H1 (cell line): Measurements from ENCODE around the gene MIF. TPM values are rescaled to one million over a fixed set of nuclear protein-coding genes. Genes with fewer than 3 reads are reported as not detected.
A peak's percentile ranks its signal among the peaks of the same experiment; 100 is the strongest.

Experiments
- CTCF ChIA-PET: fragments of 300-600 bp; sonication (Branson Sonifier 250); formaldehyde crosslinking; loops from one replicate; lab custom pipeline; 2021; ENCODE audit not compliant: partially characterized antibody; lab: Charles Lee
- POLR2A ChIA-PET: fragments of 300-600 bp; sonication (Branson Sonifier 250); formaldehyde crosslinking; loops from one replicate; lab custom pipeline; 2021; ENCODE audit warnings: inconsistent platforms; ENCODE audit not compliant: partially characterized antibody; lab: Charles Lee
- DNase-seq, 2 experiments: peaks; one replicate each; pipeline versions ENCODE4 v3.0.0 to v3.0.0-alpha.2; 2010 to 2022; ENCODE audit warnings: low spot score in 2 of 2, low read depth in 1 of 2, mixed read lengths in 1 of 2
- FAIRE-seq: peaks from 2 replicates; lab custom pipeline; 2011; peaks lifted over from hg19 to GRCh38; lab: Jason Lieb, UNC
- H2AFZ ChIP-seq: 2 replicates; pipeline ENCODE4 v1.8.1; 2012; ENCODE audit warnings: low read length, inconsistent platforms
- H2AK5ac ChIP-seq: 2 replicates; pipeline ENCODE4 v1.6.1; 2013; ENCODE audit warnings: low read depth, low read length
- H2BK120ac ChIP-seq: replicated peaks from 2 replicates; pipeline ENCODE3; 2013; ENCODE audit warnings: low read depth, low read length, inconsistent platforms
- H2BK12ac ChIP-seq: 2 replicates; pipeline ENCODE4 v1.6.1; 2013; ENCODE audit warnings: low read depth, low read length
- H2BK15ac ChIP-seq: 2 replicates; pipeline ENCODE4 v1.6.1; 2013; ENCODE audit warnings: low read length
- H2BK20ac ChIP-seq: 2 replicates; pipeline ENCODE4 v1.6.1; 2013; ENCODE audit warnings: low read length
- H2BK5ac ChIP-seq: 2 replicates; pipeline ENCODE4 v1.6.1; 2013; ENCODE audit warnings: low read depth, low read length
- H3K14ac ChIP-seq: 2 replicates; pipeline ENCODE4 v1.6.1; 2013; ENCODE audit warnings: inconsistent platforms; ENCODE audit not compliant: insufficient read length
- H3K18ac ChIP-seq: 2 replicates; pipeline ENCODE4 v1.6.1; 2013; ENCODE audit warnings: low read length; ENCODE audit errors: extremely low read depth
- H3K23ac ChIP-seq: 2 replicates; pipeline ENCODE4 v1.6.1; 2013; ENCODE audit warnings: inconsistent platforms; ENCODE audit not compliant: insufficient read length
- H3K23me2 ChIP-seq: 2 replicates; pipeline ENCODE4 v1.6.1; 2013; ENCODE audit warnings: low read depth, low read length
- H3K27ac ChIP-seq: 2 replicates; pipeline ENCODE4 v1.6.1; 2011; ENCODE audit warnings: low read depth, low read length, inconsistent platforms
- H3K27me3 ChIP-seq, 4 experiments: replicated peaks in 1 of 4; 1 replicate in 1 of 4; 2 replicates in 3 of 4; pipeline versions ENCODE4 v1.6.1 to v1.8.1; 2011 to 2013; ENCODE audit warnings: low read length in 3 of 4, mild to moderate bottlenecking in 3 of 4, inconsistent platforms in 2 of 4, mixed read lengths in 2 of 4, moderate library complexity in 1 of 4; ENCODE audit not compliant: control insufficient read depth in 3 of 4, insufficient read depth in 3 of 4; ENCODE audit errors: extremely low read depth in 1 of 4
- H3K36me3 ChIP-seq, 4 experiments: 2 replicates each; pipeline versions ENCODE4 v1.6.1 to v1.8.1; 2011 to 2013; ENCODE audit warnings: mild to moderate bottlenecking in 4 of 4, low read length in 3 of 4, moderate library complexity in 2 of 4, control low read depth in 1 of 4, inconsistent platforms in 1 of 4; ENCODE audit not compliant: insufficient read depth in 4 of 4, control insufficient read depth in 2 of 4
- H3K4ac ChIP-seq: replicated peaks from 2 replicates; pipeline ENCODE3; 2013; ENCODE audit warnings: low read length, low read depth, mixed read lengths, inconsistent platforms; ENCODE audit not compliant: insufficient read length
- H3K4me1 ChIP-seq, 4 experiments: replicated peaks in 1 of 4; 1 replicate in 1 of 4; 2 replicates in 3 of 4; pipeline versions ENCODE4 v1.6.1 to v1.8.1; 2011 to 2013; ENCODE audit warnings: low read length in 3 of 4, inconsistent platforms in 2 of 4, mixed read lengths in 1 of 4; ENCODE audit not compliant: insufficient read depth in 4 of 4, control insufficient read depth in 3 of 4
- H3K4me2 ChIP-seq, 2 experiments: 2 replicates each; pipeline versions ENCODE4 v1.6.1 to v1.8.1; 2011 to 2013; ENCODE audit warnings: low read depth in 2 of 2, low read length in 2 of 2, control low read depth in 1 of 2, inconsistent platforms in 1 of 2, mild to moderate bottlenecking in 1 of 2; ENCODE audit not compliant: insufficient read depth in 1 of 2
- H3K4me3 ChIP-seq, 4 experiments: fragments of 200-600, 300-600 bp in 1 of 4; sonication (generic), shearing (Covaris generic), sonication (Bioruptor Twin) in 1 of 4; 2 replicates each; pipeline versions ENCODE4 v1.5.1 to v1.8.1; 2011 to 2016; ENCODE audit warnings: low read length in 4 of 4, low read depth in 3 of 4, control low read depth in 2 of 4, inconsistent platforms in 2 of 4, mild to moderate bottlenecking in 2 of 4, mixed read lengths in 1 of 4, moderate library complexity in 1 of 4; ENCODE audit not compliant: insufficient read depth in 2 of 4; ENCODE audit errors: extremely low read depth in 1 of 4
- H3K56ac ChIP-seq: replicated peaks from 2 replicates; pipeline ENCODE3; 2013; ENCODE audit warnings: low read depth, mild to moderate bottlenecking, mixed read lengths, low read length, inconsistent platforms; ENCODE audit not compliant: insufficient read length
- H3K79me1 ChIP-seq: 2 replicates; pipeline ENCODE4 v1.6.1; 2013; ENCODE audit warnings: low read depth, low read length, control low read depth
- H3K79me2 ChIP-seq, 2 experiments: 2 replicates each; pipeline versions ENCODE4 v1.6.1 to v1.8.1; 2012 to 2013; ENCODE audit warnings: low read length in 2 of 2, mild to moderate bottlenecking in 2 of 2, inconsistent platforms in 1 of 2; ENCODE audit not compliant: insufficient read depth in 2 of 2, control insufficient read depth in 1 of 2
- H3K9ac ChIP-seq, 4 experiments: replicated peaks in 1 of 4; 1 replicate in 1 of 4; 2 replicates in 3 of 4; pipeline versions ENCODE4 v1.6.1 to v1.8.1; 2011 to 2013; ENCODE audit warnings: low read depth in 3 of 4, low read length in 3 of 4, control low read depth in 2 of 4, mild to moderate bottlenecking in 2 of 4, moderate library complexity in 2 of 4, inconsistent platforms in 1 of 4; ENCODE audit errors: extremely low read depth in 1 of 4
- H3K9me3 ChIP-seq, 2 experiments: 2 replicates each; pipeline versions ENCODE4 v1.6.1 to v1.8.1; 2012 to 2013; ENCODE audit warnings: mild to moderate bottlenecking in 2 of 2, moderate library complexity in 2 of 2, control low read depth in 1 of 2, inconsistent platforms in 1 of 2, low read depth in 1 of 2, low read length in 1 of 2, mixed read lengths in 1 of 2; ENCODE audit not compliant: insufficient read depth in 2 of 2
- H4K20me1 ChIP-seq, 2 experiments: replicated peaks in 1 of 2; 2 replicates each; pipeline versions ENCODE3 to v1.8.1; 2011 to 2013; ENCODE audit warnings: inconsistent platforms in 2 of 2, low read length in 2 of 2, mild to moderate bottlenecking in 1 of 2; ENCODE audit not compliant: insufficient read depth in 2 of 2, control insufficient read depth in 1 of 2
- H4K5ac ChIP-seq: 2 replicates; pipeline ENCODE4 v1.6.1; 2013; ENCODE audit warnings: low read length, low read depth, mixed read lengths, inconsistent platforms; ENCODE audit not compliant: insufficient read length
- H4K8ac ChIP-seq: 2 replicates; pipeline ENCODE4 v1.8.0; 2013; ENCODE audit warnings: mild to moderate bottlenecking, moderate library complexity, low read length, inconsistent platforms; ENCODE audit not compliant: insufficient read depth; ENCODE audit errors: extremely low read depth
- H4K91ac ChIP-seq: replicated peaks from 2 replicates; pipeline ENCODE3; 2013; ENCODE audit warnings: low read length, mixed read lengths, inconsistent platforms; ENCODE audit not compliant: insufficient read length
- BACH1 ChIP-seq: IDR thresholded peaks from 2 replicates; pipeline ENCODE4 v1.6.1; 2012; ENCODE audit warnings: low read length, improper control_type of control experiment
- BRCA1 ChIP-seq: IDR thresholded peaks from 2 replicates; pipeline ENCODE4 v1.6.1; 2012; ENCODE audit warnings: low read depth, low read length, improper control_type of control experiment
- E2F6 ChIP-seq: IDR thresholded peaks from 2 replicates; pipeline ENCODE4 v1.6.1; 2012; ENCODE audit warnings: inconsistent platforms
- EZH2 ChIP-seq: fragments of 200-600 bp; sonication (generic); IDR thresholded peaks from 2 replicates; pipeline ENCODE4 v1.7.1; 2012; ENCODE audit warnings: low read depth, mild to moderate bottlenecking, moderate library complexity, low read length, inconsistent platforms; ENCODE audit not compliant: severe bottlenecking
- RBBP5 ChIP-seq: IDR thresholded peaks from 2 replicates; pipeline ENCODE4 v1.7.1; 2012; ENCODE audit warnings: low read depth, mild to moderate bottlenecking, inconsistent platforms, low read length, moderate library complexity, borderline replicate concordance
- RXRA ChIP-seq: IDR thresholded peaks from 2 replicates; pipeline ENCODE4 v1.6.1; 2011; ENCODE audit warnings: low read depth, mild to moderate bottlenecking, low read length, moderate library complexity; ENCODE audit not compliant: insufficient read depth
- SIRT6 ChIP-seq: IDR thresholded peaks from one replicate; pipeline ENCODE4 v1.7.1; 2012; ENCODE audit warnings: low read length, inconsistent platforms
- SP1 ChIP-seq: IDR thresholded peaks from 2 replicates; pipeline ENCODE4 v1.6.1; 2011; ENCODE audit warnings: low read depth, low read length
- WGBS, 2 experiments: shearing (Covaris generic) in 1 of 2; methylation state at CpG; one replicate each; pipeline versions ENCODE4 v1.1.6 to v1.1.7; 2013 to 2015; ENCODE audit warnings: low lambda C conversion rate in 2 of 2, mixed read lengths in 2 of 2, inconsistent platforms in 1 of 2, low coverage in 1 of 2, missing lambda C conversion rate in 1 of 2; ENCODE audit not compliant: insufficient replicate concordance in 2 of 2, insufficient coverage in 1 of 2, insufficient read length in 1 of 2; ENCODE audit errors: extremely low coverage in 1 of 2, missing lambda C conversion rate in 1 of 2; 5-methylcytosine and 5-hydroxymethylcytosine counted together
- polyA plus RNA-seq, 7 experiments: library from polyadenylated mRNA; depleted of rRNA in 3 of 7; stranded (reverse) in 5 of 7; unstranded in 2 of 7; fragments of >200 nt in 5 of 7; fragments of 200-250 nt in 2 of 7; gene quantifications; 1 replicate in 5 of 7; 2 replicates in 1 of 7; 4 replicates in 1 of 7; pipeline versions ENCODE4 v1.2.1 to v1.2.3, GENCODE V29; 2011 to 2013; ENCODE audit warnings: missing spikeins in 2 of 7, mixed read lengths in 2 of 7
- total RNA-seq: library from RNA; stranded (reverse); fragmentation: NEBNext Ultra II Directional; extraction: Animal tissue kit (Norgen Biotek cat#: 25700); gene quantifications from 2 replicates; pipeline ENCODE4 v1.2.1, GENCODE V29; 2021

The MIF gene
- total and polyA plus RNA-seq, 2 of the 8 experiments (the other 6 are each of a cell fraction or from before 2014, with no cell fraction given), result 1,082 to 1,870 TPM

GRCh38 chr22:23849009-23850006, 44.9 kb upstream of the MIF start:
- H3K27ac ChIP-seq, result no peak overlapping the region
- peak overlapping the region in 1 of 2 experiments; percentile 46; a peak in 3 of 4 replicates for H3K4me2 ChIP-seq
- peak overlapping the region; percentile 96 for H4K8ac ChIP-seq
- no peaks in the 10 kb centered on the region for H3K9me3 ChIP-seq
- no peaks in the 10 kb centered on the region for H3K79me2 ChIP-seq
- H2BK15ac ChIP-seq, result peak overlapping the region; percentile 92; the same call in 1 of the 2 replicates
- no peaks in the 10 kb centered on the region for H3K23me2 ChIP-seq
- H4K5ac ChIP-seq, result peak overlapping the region; percentile 73
- peak overlapping the region; percentile 82; the same call in 1 of the 2 replicates for H2AFZ ChIP-seq
- POLR2A ChIA-PET, result interaction anchor here (0.6 to 5.6 kb wide), 16 partner anchors 8 to 259 kb away, joined by 3 to 37 read pairs (median 4); partner anchors contain the start of genes C22orf15, CHCHD10, DERL3 and MIF
- DNase-seq (peak; percentile 61 to 100), FAIRE-seq (no peak)
- WGBS, 2 experiments, result 33% methylated on average over 58 of the region's 62 CpGs; no CpG with 5 or more reads in 1 of the 2 experiments
- peak overlapping the region; percentile 69; the same call in 1 of the 2 replicates for H2BK5ac ChIP-seq
- H3K56ac ChIP-seq, result no peak overlapping the region
- H4K91ac ChIP-seq, result peak overlapping the region; percentile 88
- peak overlapping the region; percentile 90 for H2BK120ac ChIP-seq
- CTCF ChIA-PET, result interaction anchor here (0.5 to 4.3 kb wide), 35 partner anchors 9 to 272 kb away, joined by 3 to 73 read pairs (median 4); partner anchors contain the start of genes C22orf15, CHCHD10, DERL3 and MIF
- H3K23ac ChIP-seq, result no peak overlapping the region
- H3K14ac ChIP-seq, result no peak overlapping the region
- peak overlapping the region; percentile 99; the same call in 1 of the 2 replicates for H2BK12ac ChIP-seq
- peak overlapping the region; percentile 80; the same call in 1 of the 2 replicates for H2BK20ac ChIP-seq
- H3K4me3 ChIP-seq, result no peak overlapping the region
- peak overlapping the region; percentile 28; the same call in 1 of the 2 replicates for H2AK5ac ChIP-seq
- no peaks in the 10 kb centered on the region for H3K79me1 ChIP-seq
- H3K4me1 ChIP-seq, result peaks cover 0 to 28% (median 19%) of the 10 kb centered on the region in 4 experiments; a peak in 6 of 7 replicates
- no peak overlapping the region; a peak in 1 of 7 replicates for H3K9ac ChIP-seq
- no peaks in the 10 kb centered on the region for H3K36me3 ChIP-seq
- peaks cover 0 to 5% (median 1%) of the 10 kb centered on the region in 4 experiments; a peak in 3 of 7 replicates for H3K27me3 ChIP-seq
- H4K20me1 ChIP-seq, result no peaks in the 10 kb centered on the region
- H3K18ac ChIP-seq, result peak overlapping the region; percentile 78
- H3K4ac ChIP-seq, result peak overlapping the region; percentile 92
- TF ChIP-seq E2F6, result peak; percentile 54
- TF ChIP-seq BRCA1, result 0 out of 2 replicates have a peak, but pooled peaks have one; percentile 23
- TF ChIP-seq SP1, result 0 out of 2 replicates have a peak, but pooled peaks have one; percentile 44
- TF ChIP-seq EZH2, result no peak
- TF ChIP-seq SIRT6, result no peak
- TF ChIP-seq BACH1, result no peak; the same call in 1 of the 2 replicates
- no peak for TF ChIP-seq RXRA
- TF ChIP-seq RBBP5, result 0 out of 2 replicates have a peak, but pooled peaks have one; percentile 46
